Stimulated activated effector memory CD8-positive, alpha-beta T cell treated with anti-CD3 and anti-CD28 coated beads, Interleukin-12 subunit alpha, Interleukin-12 subunit beta, amount 100 ng/mL, for 72 hours (primary cell): ENCODE results near the gene DEFB110.

Source experiments
- ATAC-seq: fragments of 150-1000 bp; cut with Tn5 transposase; 2 replicates; pipeline ENCODE4 v1.10.0; 2021
- DNase-seq, 2 donors: peaks; one replicate each; pipeline ENCODE4 v3.0.0; 2021 to 2022; ENCODE audit warnings: low spot score in 2 of 2
- H3K27ac Mint-ChIP-seq: one replicate; pipeline ENCODE4 v1.8.0; 2022; ENCODE audit warnings: mild to moderate bottlenecking, mixed read lengths
- H3K36me3 Mint-ChIP-seq: one replicate; pipeline ENCODE4 v1.8.0; 2022; ENCODE audit warnings: mild to moderate bottlenecking, mixed read lengths
- H3K4me1 Mint-ChIP-seq: one replicate; pipeline ENCODE4 v1.8.0; 2022; ENCODE audit warnings: mixed read lengths
- H3K4me3 Mint-ChIP-seq: one replicate; pipeline ENCODE4 v1.8.0; 2022; ENCODE audit warnings: mild to moderate bottlenecking, mixed read lengths
- H3K9me3 Mint-ChIP-seq: one replicate; pipeline ENCODE4 v1.8.0; 2022; ENCODE audit warnings: mixed read lengths

DEFB110 gene

DNA sequence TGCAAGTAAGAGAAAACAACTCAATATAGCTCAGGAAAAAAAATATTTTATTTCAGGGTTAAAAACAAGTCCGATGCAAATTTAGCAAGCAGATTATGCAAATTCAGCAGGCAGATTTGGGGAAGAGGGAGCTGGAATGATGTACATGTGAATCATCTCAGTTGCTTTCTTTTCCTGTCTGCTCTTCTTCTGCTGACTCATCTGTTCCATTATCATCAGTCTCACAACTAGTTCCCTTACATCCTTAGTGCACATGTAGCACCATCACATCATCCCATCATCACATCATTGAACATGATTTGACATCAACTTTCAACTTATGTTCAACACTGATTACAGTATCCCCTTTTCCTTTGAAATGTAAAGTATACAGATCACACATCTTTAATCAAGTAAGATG lies 40.9 kb downstream of the DEFB110 start:
- H3K9me3 Mint-ChIP-seq, result peaks cover 13% of the 10 kb centered on the region
- no peak overlapping the region for H3K4me3 Mint-ChIP-seq
- no peak for DNase-seq
- no peaks in the 10 kb centered on the region for H3K36me3 Mint-ChIP-seq
- H3K27ac Mint-ChIP-seq, result no peak overlapping the region
- ATAC-seq, result no peak
- H3K4me1 Mint-ChIP-seq, result no peaks in the 10 kb centered on the region

DNA sequence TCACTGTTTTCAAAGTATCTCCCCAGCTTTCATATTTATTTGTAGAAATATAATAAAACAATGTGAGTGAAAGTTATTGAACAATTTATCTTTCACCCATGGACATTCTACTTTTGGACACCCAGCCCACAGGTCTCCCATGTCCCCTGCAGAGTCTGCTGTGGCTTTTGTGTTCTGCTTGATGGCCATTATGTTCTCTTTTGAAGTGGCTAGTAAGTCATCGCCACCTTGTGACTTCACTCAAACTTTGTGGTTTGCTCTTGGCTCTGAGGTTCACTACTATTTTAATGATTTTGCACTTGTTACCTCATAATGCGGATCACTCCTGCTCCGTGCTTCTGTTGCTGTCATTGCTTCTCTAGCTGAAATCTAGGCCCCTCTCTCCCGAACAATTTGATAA lies 42.2 kb downstream of the DEFB110 start:
- ATAC-seq (no peak), DNase-seq (no peak)
- no peak overlapping the region for H3K4me3 Mint-ChIP-seq
- H3K27ac Mint-ChIP-seq, result no peak overlapping the region
- no peaks in the 10 kb centered on the region for H3K4me1 Mint-ChIP-seq
- H3K36me3 Mint-ChIP-seq, result no peaks in the 10 kb centered on the region
- peaks cover 15% of the 10 kb centered on the region for H3K9me3 Mint-ChIP-seq

DNA sequence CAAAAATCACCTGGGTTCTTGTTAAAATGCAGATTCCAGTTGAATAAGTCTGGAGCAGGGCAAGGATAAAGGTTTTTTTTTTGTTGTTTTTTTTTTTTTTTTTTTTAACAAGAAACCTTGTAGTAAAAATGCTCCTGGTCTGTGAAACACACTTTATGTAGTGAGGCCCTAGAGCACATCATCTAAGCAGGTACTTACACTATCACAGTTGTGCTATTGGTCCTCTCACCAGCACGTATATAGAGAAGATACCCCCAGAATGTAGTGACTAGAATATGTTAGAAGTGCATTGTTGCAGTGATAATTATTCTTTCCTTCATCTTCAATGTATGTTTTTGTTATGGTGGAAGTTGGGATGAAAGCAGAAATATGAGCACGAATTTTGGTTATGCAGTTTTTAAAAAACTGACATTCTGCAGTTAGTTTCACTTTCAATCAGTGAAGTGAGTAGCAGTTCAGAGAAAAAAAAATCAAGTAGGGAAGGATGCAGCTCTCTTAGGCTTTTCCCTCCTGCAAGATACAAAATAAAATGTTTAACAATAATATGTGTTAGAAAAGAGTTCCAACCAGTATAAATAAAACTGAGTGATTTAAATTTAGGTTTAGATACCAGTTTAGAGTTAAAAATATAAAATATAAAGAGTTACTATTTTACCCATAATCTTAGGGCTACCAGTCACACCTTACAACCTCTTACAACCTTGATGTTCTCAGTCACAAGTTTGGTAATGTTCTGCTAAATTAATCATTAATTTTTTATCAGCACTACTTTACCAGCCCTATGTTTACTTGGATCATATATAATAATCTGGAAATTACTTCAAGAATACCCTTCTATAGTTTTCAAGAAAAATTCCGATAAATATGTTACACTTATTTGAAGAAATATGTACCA lies 43.2 kb downstream of the DEFB110 start:
- H3K9me3 Mint-ChIP-seq, result peaks cover 15% of the 10 kb centered on the region
- no peak for ATAC-seq
- no peaks in the 10 kb centered on the region for H3K36me3 Mint-ChIP-seq
- DNase-seq, result no peak
- no peak overlapping the region for H3K27ac Mint-ChIP-seq
- H3K4me3 Mint-ChIP-seq, result no peak overlapping the region
- no peaks in the 10 kb centered on the region for H3K4me1 Mint-ChIP-seq

DNA sequence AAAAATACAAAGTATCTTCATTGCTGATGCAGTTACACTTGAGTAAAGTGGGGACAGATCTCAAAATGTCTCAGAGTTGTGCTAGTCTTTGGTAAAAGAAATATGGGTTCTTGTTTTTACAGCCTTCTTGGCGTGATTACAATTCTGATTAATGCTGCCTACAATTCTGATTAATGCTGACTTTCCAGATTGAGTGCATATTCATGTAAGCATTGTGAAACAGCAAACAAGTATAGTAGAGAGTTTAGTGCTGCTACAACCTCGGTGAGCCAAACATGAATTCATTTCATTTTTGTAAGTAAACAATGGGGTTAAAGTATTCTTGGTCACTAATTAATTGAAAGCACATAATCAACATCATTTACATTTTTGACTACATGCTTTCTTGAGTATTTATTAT lies 52.2 kb downstream of the DEFB110 start, which contains the start of gene DEFB113:
Gene DEFB113 (minus strand): TSS at position 21 of the 400 bp plus-strand sequence. CDS start 0 bp downstream, at position 21.
- Mint-ChIP-seq H3K9me3 (peaks cover 21% of the 10 kb centered on the region), H3K4me3 (no peak within 1 kb of the TSS), H3K36me3 (no peaks in the 10 kb centered on the region), H3K27ac (no peak within 1 kb of the TSS), H3K4me1 (no peaks in the 10 kb centered on the region)
- ATAC-seq, result no peak
- DNase-seq, result no peak
